ENCODE results near the gene OSBP2.
"Not testable (repeated sequence)": the region's sequence is repeated elsewhere in the genome, so short reads cannot be mapped to it uniquely, and the experiment has no call there.

Gene OSBP2

GRCh38 chr22:30680991-30681770 lies 13.5 kb upstream of the OSBP2 start:
- no peak for DNase-seq

- DNase-seq = no peak
These were observed 12.8 kb upstream of the OSBP2 start for GRCh38 chr22:30681831-30682230.

- DNase-seq = no peak
These were observed 9.5 kb upstream of the OSBP2 start for GRCh38 chr22:30685178-30685577.

- no peak for DNase-seq
These were observed 7.3 kb upstream of the OSBP2 start for GRCh38 chr22:30687358-30687757.

GRCh38 chr22:30689622-30690021 lies 5.1 kb upstream of the OSBP2 start:
- no peak for DNase-seq

- no peak for DNase-seq
These were observed 3.5 kb upstream of the OSBP2 start for GRCh38 chr22:30691204-30691603.

- peak; percentile 52 for DNase-seq
These were observed 469 bp upstream of the OSBP2 start for GRCh38 chr22:30694171-30694639.

- no peak for DNase-seq
These were observed 727 bp downstream of the OSBP2 start for GRCh38 chr22:30695351-30695851.

GRCh38 chr22:30695871-30696655 lies 1.4 kb downstream of the OSBP2 start:
- DNase-seq = no peak

GRCh38 chr22:30697975-30698374 lies 3.3 kb downstream of the OSBP2 start:
- no peak for DNase-seq

- DNase-seq = no peak
These were observed 7.2 kb downstream of the OSBP2 start for GRCh38 chr22:30701872-30702271.

- no peak for DNase-seq
These were observed 8.2 kb downstream of the OSBP2 start for GRCh38 chr22:30702856-30703255.

GRCh38 chr22:30704978-30705377 lies 10.3 kb downstream of the OSBP2 start:
- DNase-seq = no peak

GRCh38 chr22:30705710-30706651 lies 11.3 kb downstream of the OSBP2 start:
- DNase-seq = peak; percentile 15

GRCh38 chr22:30709980-30710379 lies 15.3 kb downstream of the OSBP2 start:
- DNase-seq = not testable (repeated sequence)

GRCh38 chr22:30712094-30712493 lies 17.4 kb downstream of the OSBP2 start:
- DNase-seq = no peak

GRCh38 chr22:30714062-30714461 lies 19.4 kb downstream of the OSBP2 start:
- DNase-seq = no peak

GRCh38 chr22:30717331-30717921 lies 22.8 kb downstream of the OSBP2 start:
- no peak for DNase-seq

- DNase-seq = no peak
These were observed 23.3 kb downstream of the OSBP2 start for GRCh38 chr22:30717952-30718351.

GRCh38 chr22:30718491-30718890 lies 23.8 kb downstream of the OSBP2 start:
- DNase-seq = no peak

- no peak for DNase-seq
These were observed 24.3 kb downstream of the OSBP2 start for GRCh38 chr22:30718938-30719337.

GRCh38 chr22:30720263-30720837 lies 25.7 kb downstream of the OSBP2 start:
- no peak for DNase-seq
